NCI-H446 (cell line): ENCODE data around the gene TTC28.
"Not testable (repeated sequence)": the region's sequence is repeated elsewhere in the genome, so short reads cannot be mapped to it uniquely, and the experiment has no call there.

Experiments
- DNase-seq, 2 experiments: peaks; one replicate each; lab custom pipeline; 2025; lab: John Stamatoyannopoulos, UW

TTC28 gene

GRCh38 chr22:28406246-28406645, 273.4 kb downstream of the TTC28 start:
- peak in 1 of 2 experiments; percentile 55 for DNase-seq

DNA sequence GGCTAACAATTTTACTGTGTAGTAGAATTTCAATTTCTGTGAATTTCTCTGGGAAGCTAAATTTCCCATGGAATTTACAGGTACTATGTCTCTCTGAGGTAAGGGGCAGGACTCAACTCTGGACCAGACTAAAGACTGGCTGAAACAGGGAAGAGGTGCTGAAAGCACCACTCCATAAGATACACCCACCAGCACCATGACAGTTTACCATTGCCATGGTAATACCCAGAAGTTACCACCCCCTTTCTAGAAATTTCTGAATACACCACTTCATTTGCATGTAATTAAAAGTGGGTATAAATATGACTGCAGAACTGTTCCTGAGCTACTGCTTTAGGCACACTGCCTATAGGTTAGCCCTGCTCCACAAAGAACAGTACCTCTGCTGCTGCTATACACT, 274.1 kb downstream of the TTC28 start:
- no peak for DNase-seq

GRCh38 chr22:28402539-28402938, 277.1 kb downstream of the TTC28 start:
- no peak for DNase-seq

DNA sequence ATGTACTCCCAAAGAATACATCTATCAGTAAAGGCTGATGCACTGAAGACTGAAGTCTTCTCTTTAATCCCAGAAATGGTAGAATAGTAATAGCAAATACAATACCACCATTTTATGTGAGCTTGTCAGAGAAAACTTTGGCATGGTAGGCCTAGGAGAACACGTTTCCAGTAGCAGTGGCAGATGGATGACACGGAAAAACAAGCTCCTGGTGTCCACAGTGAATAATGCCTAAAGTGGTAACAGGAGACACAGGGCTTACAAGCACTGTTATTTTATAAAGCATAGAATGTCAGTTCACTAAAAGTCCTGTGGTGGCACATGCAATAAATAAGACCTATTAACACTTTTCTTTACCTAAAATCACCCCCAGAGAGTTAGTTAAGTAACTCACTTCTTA, 277.6 kb downstream of the TTC28 start:
- DNase-seq, result peak; percentile 27 to 68

DNA sequence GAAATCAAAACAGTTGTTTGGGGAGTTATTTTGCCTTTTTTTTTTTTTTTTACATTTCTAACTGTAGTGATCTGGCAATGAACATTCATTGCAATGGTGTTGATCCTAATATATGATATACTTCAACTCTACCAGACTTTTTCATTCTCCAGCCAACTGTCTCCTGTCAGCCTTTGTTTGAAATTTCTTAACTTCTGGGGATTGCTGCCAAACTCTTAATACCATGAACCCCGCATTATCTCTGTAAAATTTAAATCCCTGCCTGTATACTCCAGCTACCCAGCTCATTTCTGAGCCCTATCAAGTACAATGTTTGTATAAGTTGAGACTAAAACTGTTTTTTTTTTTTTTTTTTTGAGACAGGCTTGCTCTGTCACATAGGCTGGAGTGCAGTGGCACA, 280.7 kb downstream of the TTC28 start:
- no peak for DNase-seq

- no peak for DNase-seq
Observed at GRCh38 chr22:28398355-28398754, 281.3 kb downstream of the TTC28 start.

GRCh38 chr22:28397306-28397705, 282.3 kb downstream of the TTC28 start:
- DNase-seq, result no peak

DNA sequence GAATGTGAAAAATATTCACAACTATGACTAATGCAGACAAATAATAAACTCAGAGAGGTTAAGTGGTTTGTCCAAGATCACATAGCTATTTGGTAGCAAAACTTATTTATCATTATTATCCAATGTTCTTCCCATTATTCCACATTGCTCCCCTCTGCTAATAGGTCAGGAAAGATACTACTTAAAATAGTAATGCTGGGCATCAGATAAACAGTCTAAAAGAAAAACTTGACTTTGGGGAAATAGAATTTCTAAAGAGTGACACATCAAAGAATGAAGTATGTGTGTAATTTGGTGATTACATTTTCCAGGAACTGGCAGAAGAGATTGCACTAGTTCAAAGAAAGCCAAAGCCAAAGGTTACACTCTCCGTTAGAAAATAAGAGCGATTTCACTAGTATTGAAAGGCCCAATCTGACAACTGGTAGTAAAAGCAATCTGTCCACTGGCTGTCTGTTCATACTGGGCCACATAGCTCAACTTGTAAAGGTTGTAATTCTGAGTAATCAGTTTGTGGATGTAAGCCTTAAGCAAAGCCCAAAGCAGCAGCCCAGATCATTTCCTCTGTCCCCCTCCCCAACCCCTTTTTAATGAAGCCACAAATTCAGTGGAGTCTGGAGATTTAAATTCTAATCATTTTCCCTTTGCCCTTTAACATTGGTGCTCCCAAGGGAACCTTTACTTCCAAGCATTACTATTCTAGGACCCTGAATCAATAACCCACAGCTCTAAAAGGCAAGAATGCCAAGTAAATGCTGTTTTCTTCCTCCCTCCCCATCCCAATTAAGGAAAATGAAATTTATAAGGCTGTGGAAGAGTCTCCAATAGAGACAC, 283.5 kb downstream of the TTC28 start:
- no peak for DNase-seq

GRCh38 chr22:28395520-28395919, 284.1 kb downstream of the TTC28 start:
- DNase-seq, result no peak

- no peak for DNase-seq
Observed at GRCh38 chr22:28394513-28395110, 285.0 kb downstream of the TTC28 start.

DNA sequence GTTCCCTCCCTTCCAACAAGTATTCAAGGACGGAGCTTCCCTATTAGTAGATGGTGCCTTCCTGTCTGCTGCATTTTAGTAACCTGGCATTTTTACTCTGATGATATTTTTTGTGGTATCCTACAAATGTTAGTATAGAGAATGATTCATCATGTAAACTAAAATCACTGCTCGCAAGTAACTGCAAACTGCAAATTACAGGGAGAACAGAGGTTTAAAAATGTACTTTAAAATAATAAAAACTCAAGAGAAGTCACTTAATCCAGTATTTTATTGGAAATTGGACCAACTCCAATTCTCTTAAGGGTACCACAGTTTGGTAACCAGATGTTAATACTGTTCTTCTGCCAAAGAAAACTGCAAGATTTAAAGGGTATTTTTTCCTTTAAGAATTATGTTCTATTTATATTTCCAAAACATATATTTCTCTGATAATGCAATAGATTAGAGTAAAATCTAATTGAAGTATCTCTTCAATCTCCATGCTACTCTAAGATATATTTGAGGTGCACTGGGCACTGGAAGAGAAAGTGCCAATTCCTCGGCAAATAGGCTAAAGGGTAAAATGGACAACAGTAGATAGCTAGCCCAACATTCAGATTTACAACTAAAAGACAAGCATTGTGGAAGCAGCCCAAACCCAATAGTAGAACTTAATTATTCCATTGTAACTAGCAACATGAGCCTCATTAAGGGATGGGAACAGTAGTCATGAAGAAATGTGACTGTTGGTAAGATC, 298.0 kb downstream of the TTC28 start:
- peak; percentile 48 to 72 for DNase-seq

- DNase-seq, result no peak
Observed at GRCh38 chr22:28379951-28380350, 299.7 kb downstream of the TTC28 start.

GRCh38 chr22:28379075-28379779, 300.4 kb downstream of the TTC28 start:
- no peak for DNase-seq

GRCh38 chr22:28375761-28376534, 303.7 kb downstream of the TTC28 start:
- DNase-seq, result peak; percentile 47 to 66

GRCh38 chr22:28373831-28374230, 305.8 kb downstream of the TTC28 start:
- DNase-seq, result no peak

- no peak for DNase-seq
Observed at GRCh38 chr22:28369854-28370253, 309.8 kb downstream of the TTC28 start.

- no peak for DNase-seq
Observed at GRCh38 chr22:28366856-28367255, 312.8 kb downstream of the TTC28 start.

- DNase-seq, result no peak
Observed at GRCh38 chr22:28365371-28365770, 314.3 kb downstream of the TTC28 start.

GRCh38 chr22:28364105-28364504, 315.5 kb downstream of the TTC28 start:
- DNase-seq, result not testable (repeated sequence)

- DNase-seq, result no peak
Observed at GRCh38 chr22:28360939-28361338, 318.7 kb downstream of the TTC28 start.

GRCh38 chr22:28358312-28358711, 321.3 kb downstream of the TTC28 start:
- no peak for DNase-seq
